Mammary epithelial cell (primary cell): ENCODE measurements around the gene RNF43.

Experiments used
- EZH2 ChIP-seq: IDR thresholded peaks from 2 replicates; pipeline ENCODE4 v1.6.1; 2012; ENCODE audit warnings: low read length, inconsistent platforms, borderline replicate concordance
- TF ChIP-seq, protein P1 (sequence below), 2 donors: IDR thresholded peaks in 1 of 2; conservative IDR thresholded peaks in 1 of 2; 2 replicates each; pipeline ENCODE4 v1.5.1; 2011 to 2012; ENCODE audit warnings: inconsistent platforms in 2 of 2, low read length in 2 of 2, mild to moderate bottlenecking in 2 of 2, control low read depth in 1 of 2, low read depth in 1 of 2; ENCODE audit not compliant: insufficient read depth in 1 of 2; ENCODE audit errors: extremely low read depth in 1 of 2

DNA sequence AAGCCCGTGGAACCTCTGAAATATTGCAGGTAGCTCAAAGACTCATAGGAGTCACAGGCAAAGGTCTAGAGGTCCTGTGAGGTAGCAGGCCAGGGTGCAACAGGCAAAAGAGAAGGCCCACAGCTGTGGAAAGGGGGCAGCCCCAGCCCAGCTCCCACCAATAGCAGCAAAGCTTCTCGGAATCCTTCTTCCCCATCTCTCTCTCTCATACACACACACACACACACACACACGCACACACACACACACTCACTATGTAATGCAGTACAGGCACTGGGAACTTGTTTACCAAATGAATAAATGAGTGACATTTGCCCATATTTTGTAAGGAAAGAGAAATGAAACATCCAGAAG lies 48.5 kb downstream of the RNF43 start:
- TF ChIP-seq, protein P1, sequence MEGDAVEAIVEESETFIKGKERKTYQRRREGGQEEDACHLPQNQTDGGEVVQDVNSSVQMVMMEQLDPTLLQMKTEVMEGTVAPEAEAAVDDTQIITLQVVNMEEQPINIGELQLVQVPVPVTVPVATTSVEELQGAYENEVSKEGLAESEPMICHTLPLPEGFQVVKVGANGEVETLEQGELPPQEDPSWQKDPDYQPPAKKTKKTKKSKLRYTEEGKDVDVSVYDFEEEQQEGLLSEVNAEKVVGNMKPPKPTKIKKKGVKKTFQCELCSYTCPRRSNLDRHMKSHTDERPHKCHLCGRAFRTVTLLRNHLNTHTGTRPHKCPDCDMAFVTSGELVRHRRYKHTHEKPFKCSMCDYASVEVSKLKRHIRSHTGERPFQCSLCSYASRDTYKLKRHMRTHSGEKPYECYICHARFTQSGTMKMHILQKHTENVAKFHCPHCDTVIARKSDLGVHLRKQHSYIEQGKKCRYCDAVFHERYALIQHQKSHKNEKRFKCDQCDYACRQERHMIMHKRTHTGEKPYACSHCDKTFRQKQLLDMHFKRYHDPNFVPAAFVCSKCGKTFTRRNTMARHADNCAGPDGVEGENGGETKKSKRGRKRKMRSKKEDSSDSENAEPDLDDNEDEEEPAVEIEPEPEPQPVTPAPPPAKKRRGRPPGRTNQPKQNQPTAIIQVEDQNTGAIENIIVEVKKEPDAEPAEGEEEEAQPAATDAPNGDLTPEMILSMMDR (conservative IDR thresholded peaks at IDR 0.05 in 1 of 2, IDR thresholded peaks at IDR 0.05 in 1 of 2; ENCODE audit: extremely low read depth in 1 of 2, insufficient read depth in 1 of 2, low read depth in 1 of 2, low read length in 2 of 2) = no peak
- no peak for TF ChIP-seq EZH2
